HT-29 (cell line): ENCODE data around the gene P3H2. TPM values are rescaled to one million over a fixed set of nuclear protein-coding genes. Genes with fewer than 3 reads are reported as not detected.
A peak's percentile ranks its signal among the peaks of the same experiment; 100 is the strongest.
"Not testable (repeated sequence)": the region's sequence is repeated elsewhere in the genome, so short reads cannot be mapped to it uniquely, and the experiment has no call there.

Experiments
- DNase-seq: peaks from one replicate; pipeline ENCODE4 v3.0.0-alpha.2; 2015; ENCODE audit warnings: low spot score
- total RNA-seq: library from RNA; depleted of rRNA; stranded (reverse); fragments of >200 nt; shearing (Covaris generic); gene quantifications from 2 replicates; pipeline ENCODE4 v1.2.3, GENCODE V29; 2014

Gene P3H2
- total RNA-seq, 1 experiment from 2014 or later, result 1.1 TPM

GRCh38 chr3:190086191-190086590, 34.5 kb downstream of the P3H2 start:
- DNase-seq, result no peak

GRCh38 chr3:190084983-190085382, 35.7 kb downstream of the P3H2 start:
- no peak for DNase-seq

GRCh38 chr3:190083635-190084034, 37.1 kb downstream of the P3H2 start:
- no peak for DNase-seq

- DNase-seq, result no peak
Measured at GRCh38 chr3:190081389-190081788, 39.3 kb downstream of the P3H2 start.

- DNase-seq, result not testable (repeated sequence)
Measured at GRCh38 chr3:190079173-190079572, 41.5 kb downstream of the P3H2 start.

- no peak for DNase-seq
Measured at GRCh38 chr3:190077395-190078045, 43.2 kb downstream of the P3H2 start.

- DNase-seq, result no peak
Measured at GRCh38 chr3:190076601-190077394, 43.9 kb downstream of the P3H2 start.

GRCh38 chr3:190076136-190076535, 44.6 kb downstream of the P3H2 start:
- no peak for DNase-seq

GRCh38 chr3:190074817-190075216, 45.9 kb downstream of the P3H2 start:
- DNase-seq, result no peak

GRCh38 chr3:190073264-190074008, 47.3 kb downstream of the P3H2 start:
- no peak for DNase-seq

- no peak for DNase-seq
Measured at GRCh38 chr3:190072856-190073255, 47.8 kb downstream of the P3H2 start.

- DNase-seq, result not testable (repeated sequence)
Measured at GRCh38 chr3:190071921-190072320, 48.8 kb downstream of the P3H2 start.

GRCh38 chr3:190070622-190071347, 49.9 kb downstream of the P3H2 start:
- DNase-seq, result no peak

- DNase-seq, result no peak
Measured at GRCh38 chr3:190065204-190065603, 55.5 kb downstream of the P3H2 start.

GRCh38 chr3:190064659-190065058, 56.0 kb downstream of the P3H2 start:
- no peak for DNase-seq

- DNase-seq, result peak; percentile 26
Measured at GRCh38 chr3:190064112-190064511, 56.6 kb downstream of the P3H2 start.

- no peak for DNase-seq
Measured at GRCh38 chr3:190063490-190063889, 57.2 kb downstream of the P3H2 start.

GRCh38 chr3:190060192-190060775, 60.4 kb downstream of the P3H2 start:
- no peak for DNase-seq

GRCh38 chr3:190059242-190059590, 61.5 kb downstream of the P3H2 start:
- DNase-seq, result no peak

- DNase-seq, result no peak
Measured at GRCh38 chr3:190058521-190059241, 62.0 kb downstream of the P3H2 start.

GRCh38 chr3:190056742-190057141, 64.0 kb downstream of the P3H2 start:
- no peak for DNase-seq
